GM21619 (cell line): Measurements from ENCODE around the gene HACD1.
"Not testable (repeated sequence)": the region's sequence is repeated elsewhere in the genome, so short reads cannot be mapped to it uniquely, and the experiment has no call there.

ENCODE experiments used
- ATAC-seq: cut with Tn5 transposase; IDR thresholded peaks from one replicate; pipeline ENCODE4 v1.9.1; 2021; ENCODE audit not compliant: unreplicated experiment

Gene HACD1

GRCh38 chr10:17643755-17644484, 26.7 kb upstream of the HACD1 start, which contains the start of gene STAM:
STAM (plus strand) TSS chr10:17644151; CDS start chr10:17644340, 189 bp downstream.
- ATAC-seq = peak; percentile 86

GRCh38 chr10:17643339-17643754, 26.2 kb upstream of the HACD1 start:
- ATAC-seq = peak; percentile 20

- ATAC-seq = no peak
Measured at GRCh38 chr10:17640331-17640816, 23.2 kb upstream of the HACD1 start.

- ATAC-seq = no peak
Measured at GRCh38 chr10:17637869-17638268, 20.7 kb upstream of the HACD1 start.

GRCh38 chr10:17633353-17633752, 16.2 kb upstream of the HACD1 start:
- no peak for ATAC-seq

GRCh38 chr10:17632590-17632989, 15.4 kb upstream of the HACD1 start:
- ATAC-seq = not testable (repeated sequence)

GRCh38 chr10:17626656-17627055, 9.5 kb upstream of the HACD1 start:
- ATAC-seq = no peak

- ATAC-seq = no peak
Measured at GRCh38 chr10:17624996-17625395, 7.8 kb upstream of the HACD1 start.

GRCh38 chr10:17622061-17622460, 4.9 kb upstream of the HACD1 start:
- no peak for ATAC-seq

- peak; percentile 42 for ATAC-seq
Measured at GRCh38 chr10:17616403-17617030, 657 bp downstream of the HACD1 start.

- ATAC-seq = no peak
Measured at GRCh38 chr10:17609523-17610079, 7.6 kb downstream of the HACD1 start.

GRCh38 chr10:17607603-17608332, 9.4 kb downstream of the HACD1 start:
- peak; percentile 81 for ATAC-seq

GRCh38 chr10:17607060-17607459, 10.1 kb downstream of the HACD1 start:
- ATAC-seq = no peak

GRCh38 chr10:17606547-17607040, 10.6 kb downstream of the HACD1 start:
- no peak for ATAC-seq

- ATAC-seq = no peak
Measured at GRCh38 chr10:17605936-17606335, 11.2 kb downstream of the HACD1 start.

GRCh38 chr10:17599089-17599488, 18.1 kb downstream of the HACD1 start:
- no peak for ATAC-seq

- ATAC-seq = no peak
Measured at GRCh38 chr10:17597386-17597785, 19.8 kb downstream of the HACD1 start.

GRCh38 chr10:17590969-17591645, 26.1 kb downstream of the HACD1 start:
- ATAC-seq = no peak

- not testable (repeated sequence) for ATAC-seq
Measured at GRCh38 chr10:17589316-17589715, 27.9 kb downstream of the HACD1 start.

GRCh38 chr10:17588420-17588819, 28.8 kb downstream of the HACD1 start:
- no peak for ATAC-seq

- ATAC-seq = not testable (repeated sequence)
Measured at GRCh38 chr10:17587321-17587720, 29.9 kb downstream of the HACD1 start.
